ENCODE data around the gene PIEZO1. TPM values are rescaled to one million over a fixed set of nuclear protein-coding genes. Genes with fewer than 3 reads are reported as not detected.

The PIEZO1 gene
- total and polyA plus RNA-seq, 9 of the 15 experiments (the other 6 are each of a cell fraction or from before 2014, with no cell fraction given) = 3.6 to 432 (median 131) TPM

DNA sequence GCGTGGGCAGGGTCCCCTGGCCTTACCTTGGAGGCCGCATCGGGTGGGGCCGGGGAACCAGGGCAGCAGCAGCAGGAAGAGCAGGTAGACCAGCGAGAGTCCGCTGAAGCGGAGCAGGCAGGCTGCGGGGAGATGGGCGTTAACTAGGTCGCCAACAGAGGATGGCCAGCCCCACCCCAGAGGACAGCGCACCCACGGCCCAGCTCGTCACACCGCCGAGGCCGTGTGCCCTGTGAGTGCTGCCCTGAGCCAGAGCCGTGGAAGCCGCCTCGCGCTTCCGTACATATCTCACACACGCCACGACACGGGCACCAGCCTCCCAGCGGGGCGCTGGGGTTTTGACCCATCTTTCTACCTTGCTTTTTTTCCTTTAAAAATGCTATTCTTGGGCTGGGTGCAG lies 35.7 kb downstream of the PIEZO1 start:
- H2AFZ ChIP-seq (ENCODE audit: low read depth, low read length) = no peak overlapping the region
- H3K27ac ChIP-seq (ENCODE audit: extremely low read depth, low read depth, low read length) = no peak overlapping the region; the same call in 2 of the 3 replicates
- peaks cover 71% of the 10 kb centered on the region for H3K79me2 ChIP-seq (ENCODE audit: control insufficient read depth, insufficient read depth, low read length)
- no peaks in the 10 kb centered on the region for H3K27me3 ChIP-seq (ENCODE audit: control insufficient read depth in 2 of 2, insufficient read depth in 2 of 2, low read length in 2 of 2)
- no peaks in the 10 kb centered on the region for H3K9me3 ChIP-seq (replicated peaks; ENCODE audit: control insufficient read depth, insufficient read depth, low read depth, low read length)
- no TSS peak for BruUV-seq (replicated peaks)
- H4K20me1 ChIP-seq (replicated peaks; ENCODE audit: control insufficient read depth, insufficient read depth, low read length) = peaks cover 22% of the 10 kb centered on the region
- ATAC-seq (no peak), DNase-seq (ENCODE audit: extremely low read depth in 1 of 4, low spot score in 3 of 4) (no peak), FAIRE-seq (no peak)
- H3K36me3 ChIP-seq (ENCODE audit: control insufficient read depth, insufficient read depth, low read length) = peaks cover 80% of the 10 kb centered on the region; the same call in 2 of the 3 replicates
- 97% methylated on average over 26 of the region's 26 CpGs for WGBS (ENCODE audit: insufficient coverage, low coverage, missing lambda C conversion rate)
- no peak overlapping the region for H3K4me3 ChIP-seq
- in situ Hi-C loops (cut with MboI) (no loop called here), intact Hi-C loops (cut with micrococcal nuclease) (no loop called here)
- H3K9me1 ChIP-seq (ENCODE audit: control insufficient read depth, insufficient read depth, low read length) = peaks cover 6% of the 10 kb centered on the region
- ChIA-PET POLR2A (interaction anchor here (0.8 to 2.2 kb wide), 3 partner anchors 9 to 34 kb away, joined by 3 to 5 read pairs (median 4); no protein-coding TSS in a partner anchor), CTCF (ENCODE audit: low intra/inter-chr PET ratio) (interaction anchor here (0.7 kb wide), 1 partner anchor 418 kb away, joined by 3 read pairs; no protein-coding TSS in a partner anchor)
- H3K4me2 ChIP-seq (ENCODE audit: insufficient read depth, low read length) = no peak overlapping the region
- H3K4me1 ChIP-seq (replicated peaks in 1 of 2; ENCODE audit: control insufficient read depth in 2 of 2, insufficient read depth in 2 of 2, low read length in 2 of 2) = peaks cover 0 to 80% of the 10 kb centered on the region in 2 experiments; a peak in 2 of 5 replicates
- no peak overlapping the region for H3K9ac ChIP-seq (ENCODE audit: insufficient read depth in 1 of 2, low read depth in 2 of 2, low read length in 2 of 2)
- TF ChIP-seq DDX20 (tag; IDR thresholded peaks at IDR 0.05; ENCODE audit: low read depth) = no peak
- TF ChIP-seq ZNF263 (CRISPR knock-in tag; IDR thresholded peaks at IDR 0.05; ENCODE audit: borderline replicate concordance) = no peak
- no peak for TF ChIP-seq ZC3H11A (IDR thresholded peaks at IDR 0.05; ENCODE audit: low read depth, low read length)
- TF ChIP-seq, protein P1, sequence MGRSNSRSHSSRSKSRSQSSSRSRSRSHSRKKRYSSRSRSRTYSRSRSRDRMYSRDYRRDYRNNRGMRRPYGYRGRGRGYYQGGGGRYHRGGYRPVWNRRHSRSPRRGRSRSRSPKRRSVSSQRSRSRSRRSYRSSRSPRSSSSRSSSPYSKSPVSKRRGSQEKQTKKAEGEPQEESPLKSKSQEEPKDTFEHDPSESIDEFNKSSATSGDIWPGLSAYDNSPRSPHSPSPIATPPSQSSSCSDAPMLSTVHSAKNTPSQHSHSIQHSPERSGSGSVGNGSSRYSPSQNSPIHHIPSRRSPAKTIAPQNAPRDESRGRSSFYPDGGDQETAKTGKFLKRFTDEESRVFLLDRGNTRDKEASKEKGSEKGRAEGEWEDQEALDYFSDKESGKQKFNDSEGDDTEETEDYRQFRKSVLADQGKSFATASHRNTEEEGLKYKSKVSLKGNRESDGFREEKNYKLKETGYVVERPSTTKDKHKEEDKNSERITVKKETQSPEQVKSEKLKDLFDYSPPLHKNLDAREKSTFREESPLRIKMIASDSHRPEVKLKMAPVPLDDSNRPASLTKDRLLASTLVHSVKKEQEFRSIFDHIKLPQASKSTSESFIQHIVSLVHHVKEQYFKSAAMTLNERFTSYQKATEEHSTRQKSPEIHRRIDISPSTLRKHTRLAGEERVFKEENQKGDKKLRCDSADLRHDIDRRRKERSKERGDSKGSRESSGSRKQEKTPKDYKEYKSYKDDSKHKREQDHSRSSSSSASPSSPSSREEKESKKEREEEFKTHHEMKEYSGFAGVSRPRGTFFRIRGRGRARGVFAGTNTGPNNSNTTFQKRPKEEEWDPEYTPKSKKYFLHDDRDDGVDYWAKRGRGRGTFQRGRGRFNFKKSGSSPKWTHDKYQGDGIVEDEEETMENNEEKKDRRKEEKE (IDR thresholded peaks at IDR 0.05; ENCODE audit: borderline replicate concordance in 1 of 2, control insufficient read depth in 1 of 2, low read depth in 2 of 2, low read length in 1 of 2) = no peak
- TF ChIP-seq, protein P2, sequence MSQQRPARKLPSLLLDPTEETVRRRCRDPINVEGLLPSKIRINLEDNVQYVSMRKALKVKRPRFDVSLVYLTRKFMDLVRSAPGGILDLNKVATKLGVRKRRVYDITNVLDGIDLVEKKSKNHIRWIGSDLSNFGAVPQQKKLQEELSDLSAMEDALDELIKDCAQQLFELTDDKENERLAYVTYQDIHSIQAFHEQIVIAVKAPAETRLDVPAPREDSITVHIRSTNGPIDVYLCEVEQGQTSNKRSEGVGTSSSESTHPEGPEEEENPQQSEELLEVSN (IDR thresholded peaks at IDR 0.05; ENCODE audit: borderline replicate concordance in 1 of 2, extremely low read depth in 1 of 2, insufficient read depth in 1 of 2, insufficient read length in 1 of 2, low read depth in 1 of 2, low read length in 1 of 2, poor library complexity in 1 of 2, severe bottlenecking in 1 of 2) = no peak
- no peak for TF ChIP-seq EHMT2 (IDR thresholded peaks at IDR 0.05)
- TF ChIP-seq NFRKB (IDR thresholded peaks at IDR 0.05; ENCODE audit: low read depth) = no peak
- TF ChIP-seq, protein P3, sequence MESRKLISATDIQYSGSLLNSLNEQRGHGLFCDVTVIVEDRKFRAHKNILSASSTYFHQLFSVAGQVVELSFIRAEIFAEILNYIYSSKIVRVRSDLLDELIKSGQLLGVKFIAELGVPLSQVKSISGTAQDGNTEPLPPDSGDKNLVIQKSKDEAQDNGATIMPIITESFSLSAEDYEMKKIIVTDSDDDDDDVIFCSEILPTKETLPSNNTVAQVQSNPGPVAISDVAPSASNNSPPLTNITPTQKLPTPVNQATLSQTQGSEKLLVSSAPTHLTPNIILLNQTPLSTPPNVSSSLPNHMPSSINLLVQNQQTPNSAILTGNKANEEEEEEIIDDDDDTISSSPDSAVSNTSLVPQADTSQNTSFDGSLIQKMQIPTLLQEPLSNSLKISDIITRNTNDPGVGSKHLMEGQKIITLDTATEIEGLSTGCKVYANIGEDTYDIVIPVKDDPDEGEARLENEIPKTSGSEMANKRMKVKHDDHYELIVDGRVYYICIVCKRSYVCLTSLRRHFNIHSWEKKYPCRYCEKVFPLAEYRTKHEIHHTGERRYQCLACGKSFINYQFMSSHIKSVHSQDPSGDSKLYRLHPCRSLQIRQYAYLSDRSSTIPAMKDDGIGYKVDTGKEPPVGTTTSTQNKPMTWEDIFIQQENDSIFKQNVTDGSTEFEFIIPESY (CRISPR knock-in tag; IDR thresholded peaks at IDR 0.05) = peak; percentile 99
- TF ChIP-seq ESRRB (CRISPR knock-in tag; IDR thresholded peaks at IDR 0.05; ENCODE audit: borderline replicate concordance) = no peak
- no peak for TF ChIP-seq PTTG1 (tag; IDR thresholded peaks at IDR 0.05; ENCODE audit: low read depth)
- TF ChIP-seq HNRNPL (IDR thresholded peaks at IDR 0.05; ENCODE audit: low read depth, low read length) = 0 out of 2 replicates have a peak, but pooled peaks have one; percentile 55
- TF ChIP-seq ZNF79 (CRISPR knock-in tag; IDR thresholded peaks at IDR 0.05; ENCODE audit: low read depth) = no peak
- no peak for TF ChIP-seq RHOXF2B (CRISPR knock-in tag; conservative IDR thresholded peaks at IDR 0.05)
- no peak for TF ChIP-seq NBN (IDR thresholded peaks at IDR 0.05; ENCODE audit: low read depth)
